SW 1271 (cell line): ENCODE data around the gene OTX1.
A peak's percentile ranks its signal among the peaks of the same experiment; 100 is the strongest.
"Not testable (repeated sequence)": the region's sequence is repeated elsewhere in the genome, so short reads cannot be mapped to it uniquely, and the experiment has no call there.

Source experiments
- DNase-seq, 2 experiments: peaks; one replicate each; lab custom pipeline; 2025; lab: John Stamatoyannopoulos, UW

OTX1 gene

DNA sequence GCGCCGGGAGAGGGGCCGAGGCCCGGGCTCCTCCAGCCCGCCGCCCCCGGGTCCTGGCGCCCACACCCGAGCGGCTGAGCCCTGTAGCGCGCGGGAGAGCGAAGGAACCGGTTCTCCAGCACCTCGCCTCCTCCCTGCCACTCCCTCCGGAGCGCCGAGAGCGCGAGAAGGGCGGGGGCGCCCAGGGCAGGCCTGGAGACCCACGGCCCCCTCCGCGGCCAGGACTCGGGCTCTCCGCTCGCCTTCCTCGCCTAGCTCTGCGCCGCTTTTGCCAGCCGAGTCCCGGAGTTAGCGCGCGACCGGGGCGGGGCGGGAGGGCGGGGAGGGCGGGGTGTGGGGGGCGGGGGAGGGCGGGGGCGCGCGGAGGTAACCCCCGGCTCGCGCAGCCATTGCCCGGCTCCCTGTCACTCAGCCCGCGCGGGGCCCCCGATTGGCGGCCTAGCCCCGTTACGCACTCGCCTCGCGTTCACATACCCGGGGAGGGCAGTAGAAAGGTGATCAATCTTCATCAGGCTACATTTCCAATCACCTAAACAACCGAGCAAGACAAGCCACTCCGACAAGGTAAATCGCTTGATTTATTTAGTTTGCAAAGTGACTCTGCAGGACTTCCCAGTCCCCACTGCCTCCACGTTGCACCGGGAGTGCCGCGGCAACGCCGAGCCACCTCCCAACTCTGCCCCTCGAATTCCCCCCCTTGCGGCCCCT lies at the start of gene OTX1:
Gene OTX1 (plus strand): TSS at position 497 of the 708 bp plus-strand sequence. CDS start 2,161 bp downstream, outside the sequence.
- peak; percentile 62 to 77 for DNase-seq

DNA sequence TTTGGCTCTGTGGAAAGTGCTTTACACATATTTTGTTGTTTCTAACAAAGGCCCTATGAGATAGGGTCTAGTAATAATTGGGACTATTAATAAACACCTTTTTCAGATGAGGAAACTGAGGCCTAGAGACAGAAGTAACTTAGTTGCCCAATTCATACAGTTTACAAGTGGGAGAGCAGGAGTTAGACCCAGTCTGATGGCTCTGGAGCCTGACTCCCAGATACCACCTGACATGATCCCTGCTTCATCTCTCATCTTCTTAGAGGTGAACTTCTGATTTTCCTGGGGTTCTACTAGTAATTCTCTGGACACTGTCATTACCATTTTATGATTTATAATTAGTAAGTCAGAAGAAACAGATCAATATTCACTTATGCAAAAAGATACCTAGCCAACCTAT lies 49.1 kb upstream of the OTX1 start:
- no peak for DNase-seq

DNA sequence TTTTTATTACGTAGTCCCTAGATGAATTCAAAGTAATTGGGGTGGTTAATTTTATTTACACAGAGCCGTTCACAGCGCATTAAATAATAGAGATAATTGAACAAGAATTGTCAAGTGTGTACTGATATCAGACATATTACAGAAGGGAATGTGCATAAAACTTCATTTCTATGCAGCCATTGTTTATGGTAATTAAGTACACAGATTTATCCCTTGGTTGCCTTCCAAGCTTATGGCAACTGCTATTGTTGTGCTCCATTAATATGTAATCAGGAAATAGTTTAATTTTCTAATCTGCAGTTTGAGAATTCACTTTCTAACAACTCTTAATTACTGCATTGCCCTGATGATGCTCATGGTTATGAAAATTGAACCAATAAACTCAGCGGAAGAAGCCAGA lies 47.3 kb upstream of the OTX1 start:
- DNase-seq: no peak

DNA sequence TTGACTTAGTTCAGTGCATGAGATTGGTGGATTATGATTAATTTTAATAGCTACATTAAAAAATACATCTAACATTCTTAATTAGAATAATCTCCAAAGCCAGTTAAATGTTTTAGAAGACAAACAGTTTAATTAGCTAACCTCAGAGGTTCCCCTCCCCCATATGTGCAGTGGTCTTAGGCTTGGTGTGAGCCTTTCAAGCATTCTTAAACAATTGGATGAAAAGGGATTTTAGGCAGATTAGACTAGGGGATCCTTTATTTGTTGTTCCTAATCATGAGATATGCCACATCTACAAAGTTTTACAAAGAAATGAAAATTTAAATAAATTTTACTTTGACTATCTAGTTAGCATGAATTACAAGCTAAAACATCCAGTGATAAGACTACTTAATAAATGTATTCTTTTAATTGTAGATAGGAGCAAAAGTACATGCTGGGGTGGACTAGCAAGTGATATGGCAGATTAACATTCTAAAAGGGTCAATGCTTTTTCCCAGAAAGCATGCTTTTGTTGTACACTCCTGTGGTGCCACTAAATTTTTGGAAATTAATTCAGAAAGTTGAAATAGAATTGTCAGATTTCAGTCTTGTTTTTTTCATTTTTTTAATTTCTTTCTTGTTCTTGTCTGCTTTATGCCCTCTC lies 42.7 kb upstream of the OTX1 start:
- no peak for DNase-seq

DNA sequence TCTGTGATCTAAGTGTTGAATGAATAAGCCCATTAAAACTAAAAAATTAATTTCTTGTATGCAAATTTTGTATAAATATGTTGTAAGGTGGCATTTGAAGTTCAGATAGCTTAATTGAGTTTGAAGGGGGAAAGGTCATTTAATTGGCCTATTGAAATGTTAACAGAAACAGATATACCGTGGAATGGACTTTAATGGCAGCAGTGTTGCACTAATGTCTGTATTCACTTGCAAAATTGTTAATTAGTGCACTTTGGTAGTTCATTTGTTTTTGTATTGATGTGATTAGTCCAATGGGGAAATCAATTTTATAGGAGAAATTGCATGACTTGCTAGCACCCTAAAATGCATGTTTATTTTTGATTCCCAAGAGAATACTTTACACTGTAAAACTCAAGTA lies 41.8 kb upstream of the OTX1 start:
- no peak for DNase-seq

DNA sequence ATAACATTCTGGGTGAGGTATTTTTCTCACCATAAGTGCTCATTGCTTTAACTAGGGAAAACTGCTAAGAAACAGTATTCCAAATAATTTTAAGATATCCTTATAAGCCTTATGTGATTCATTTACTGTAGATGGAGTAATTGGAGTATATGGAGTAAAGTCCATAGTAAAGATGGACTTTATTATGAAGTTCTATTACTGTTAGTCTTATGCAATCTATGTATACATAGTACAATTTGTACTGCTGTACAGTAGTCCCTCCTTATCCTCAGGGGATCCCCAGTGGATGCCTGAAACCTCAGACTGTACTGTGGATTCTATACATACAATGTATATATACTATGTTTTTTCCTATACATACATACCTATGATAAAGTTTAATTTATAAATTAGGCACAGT lies 41.1 kb upstream of the OTX1 start:
- DNase-seq: no peak

DNA sequence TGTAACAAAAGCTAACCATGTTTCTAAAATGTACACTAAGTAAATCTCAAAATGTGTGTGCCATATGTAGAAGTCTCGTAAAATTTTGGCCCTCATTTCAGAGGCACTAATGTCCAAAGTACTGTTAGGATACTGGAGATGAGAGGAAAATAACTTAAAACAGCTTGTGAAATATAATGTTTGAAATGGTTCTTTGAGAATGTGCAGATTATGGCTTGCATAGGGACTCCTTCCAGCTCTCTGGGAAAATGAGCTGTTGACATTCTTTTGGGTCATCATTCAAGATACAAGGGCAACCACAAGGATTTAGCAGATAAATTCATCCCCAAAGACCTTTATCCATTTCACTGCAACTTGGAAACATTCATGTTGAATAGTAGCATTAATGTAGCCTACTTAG lies 38.1 kb upstream of the OTX1 start:
- no peak for DNase-seq

DNA sequence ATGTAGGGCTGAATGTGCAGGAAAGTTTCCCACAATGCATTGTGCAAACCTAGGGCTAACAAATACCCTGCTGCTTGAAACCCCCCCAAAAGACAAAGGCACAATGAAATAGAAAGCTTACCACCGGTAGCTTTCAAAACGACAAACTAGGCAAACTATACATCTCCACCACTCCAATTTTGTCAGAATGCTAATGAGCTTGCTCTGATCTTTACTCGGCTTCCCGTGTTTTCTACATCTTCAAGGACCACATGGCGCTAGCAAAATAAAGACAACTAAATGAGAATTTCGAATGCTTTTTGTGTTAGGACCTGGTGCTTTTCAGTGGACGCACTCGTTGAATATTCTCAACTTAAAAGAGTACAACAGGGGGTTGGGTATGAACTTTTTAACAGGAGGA lies 37.2 kb upstream of the OTX1 start:
- DNase-seq: no peak

DNA sequence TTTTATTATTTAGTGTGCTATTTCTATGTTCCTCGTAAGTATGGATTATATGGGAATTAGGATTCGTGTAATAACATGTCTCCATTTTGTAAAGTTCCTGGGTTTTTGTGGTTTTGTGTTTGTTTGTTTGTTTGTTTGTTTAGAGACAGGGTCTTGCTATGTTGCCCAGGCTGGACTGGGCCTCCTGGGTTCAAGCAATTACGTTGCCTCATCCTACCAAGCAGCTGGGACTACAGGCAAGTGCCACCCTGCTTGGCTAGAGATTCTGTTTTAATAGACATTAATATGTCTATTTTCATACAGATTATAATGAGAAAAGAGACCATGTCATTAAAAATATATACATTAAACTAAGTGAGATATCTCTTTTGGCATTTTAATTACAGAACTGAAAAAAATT lies 35.2 kb upstream of the OTX1 start:
- DNase-seq: no peak

DNA sequence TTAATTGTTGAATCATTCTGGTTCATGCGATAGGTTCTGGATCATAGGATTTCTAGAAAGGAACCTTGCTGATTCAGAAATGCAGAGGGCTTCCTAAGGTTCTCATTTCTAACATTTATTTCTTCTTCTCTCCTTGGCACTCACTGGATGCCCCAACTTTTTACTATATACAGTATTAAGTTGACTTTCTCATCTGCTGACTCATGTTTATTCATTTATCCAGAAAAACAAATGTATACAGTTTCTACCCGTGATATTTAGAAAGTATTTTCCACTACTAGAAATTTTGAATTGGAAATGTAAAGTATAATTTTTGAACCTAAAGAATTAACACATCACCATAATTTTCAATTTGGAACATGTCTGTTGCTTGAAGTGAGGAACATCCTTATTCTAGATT lies 32.2 kb upstream of the OTX1 start:
- no peak for DNase-seq

DNA sequence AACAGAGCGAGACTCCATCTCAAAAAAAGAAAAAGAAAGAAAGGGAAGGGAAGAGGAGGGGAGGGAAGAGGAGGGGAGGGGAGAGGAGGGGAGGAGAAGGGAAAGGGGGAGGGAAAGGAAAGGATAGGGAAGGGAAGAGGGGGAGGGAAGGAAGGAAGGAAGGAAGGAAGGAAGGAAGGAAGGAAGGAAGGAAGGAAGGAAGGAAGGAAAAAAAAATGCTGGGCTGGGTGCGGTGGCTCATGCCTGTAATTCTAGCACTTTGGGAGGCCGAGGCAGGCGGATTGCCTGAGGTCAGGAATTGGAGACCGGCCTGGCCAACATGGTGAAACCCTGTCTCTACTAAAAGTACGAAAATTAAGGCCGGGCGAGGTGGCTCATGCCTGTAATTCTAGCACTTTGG lies 30.9 kb upstream of the OTX1 start:
- not testable (repeated sequence) for DNase-seq

DNA sequence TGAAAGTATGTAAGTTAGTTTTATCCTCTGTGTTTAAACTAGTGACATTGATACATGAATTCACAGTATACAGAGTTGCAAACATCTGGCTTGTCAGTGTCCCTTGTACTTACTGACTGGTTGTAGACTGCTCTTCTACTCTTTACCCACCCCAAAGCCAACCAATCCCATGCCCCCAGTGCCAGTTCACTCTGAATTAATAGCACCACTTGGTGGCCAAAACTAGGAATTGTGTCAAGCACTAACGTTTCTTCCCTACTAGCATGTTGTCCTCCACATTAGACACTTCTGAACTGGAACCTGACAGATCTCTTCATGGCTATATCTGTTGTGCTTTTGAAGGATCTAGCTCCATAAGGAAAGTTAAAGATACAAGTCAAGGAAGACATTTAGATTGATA lies 27.2 kb upstream of the OTX1 start:
- DNase-seq: peak; percentile 38 to 57

DNA sequence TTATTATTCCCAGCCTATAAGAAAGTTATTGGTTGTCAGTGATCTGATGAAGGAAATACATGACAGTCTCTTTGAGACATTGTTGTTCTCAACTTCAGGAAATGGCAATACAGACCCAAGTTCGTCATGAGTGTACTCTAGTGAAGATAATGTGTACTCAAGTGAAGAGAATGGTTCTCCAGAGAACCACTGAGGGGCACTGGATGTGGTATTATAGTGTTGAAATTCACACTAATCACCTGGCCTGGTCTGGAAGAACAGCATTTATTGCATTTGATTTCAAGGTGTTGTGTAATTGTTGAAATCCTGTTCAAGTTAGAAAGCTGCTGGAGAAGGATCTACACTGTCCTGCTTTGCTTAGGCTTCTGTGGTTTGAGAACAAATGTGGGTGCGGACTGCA lies 23.4 kb upstream of the OTX1 start:
- no peak for DNase-seq

DNA sequence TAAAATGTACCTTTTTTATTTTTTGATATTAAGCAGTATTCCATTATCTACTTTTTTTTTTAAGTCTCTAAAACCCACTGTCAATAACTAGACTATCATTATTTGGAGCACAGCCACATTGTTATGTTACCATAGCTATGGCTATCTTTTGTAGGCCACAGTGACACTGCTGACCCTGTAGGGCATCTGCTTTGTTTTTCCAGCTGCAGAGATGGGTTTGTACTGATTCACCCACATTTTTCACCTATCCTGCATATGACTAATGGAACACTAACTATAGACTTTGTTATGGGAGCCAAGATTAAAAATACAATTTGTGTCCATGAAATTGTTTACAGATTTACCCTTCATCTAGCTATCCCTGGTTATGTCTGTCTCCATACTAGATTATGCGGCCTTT lies 21.6 kb upstream of the OTX1 start:
- peak in 1 of 2 experiments; percentile 6 for DNase-seq

DNA sequence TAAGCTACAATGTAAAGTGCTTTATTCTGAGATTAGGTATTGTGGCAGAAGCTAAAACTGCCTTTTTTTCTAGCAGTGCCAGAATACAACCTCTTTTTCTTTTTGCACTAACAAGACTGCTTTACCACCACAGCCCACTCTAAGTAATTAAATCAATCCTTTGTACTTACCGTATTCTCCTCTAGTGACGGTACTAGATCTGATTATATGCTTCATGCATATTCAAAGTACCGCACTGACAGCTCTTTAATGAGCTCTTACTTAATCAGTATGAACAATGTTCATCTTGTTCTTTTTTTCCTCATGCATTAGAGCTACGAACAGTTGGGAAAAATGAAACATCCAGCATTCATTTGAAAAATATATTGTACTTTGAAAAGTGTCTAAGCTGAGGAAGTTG lies 16.1 kb upstream of the OTX1 start:
- DNase-seq: no peak

DNA sequence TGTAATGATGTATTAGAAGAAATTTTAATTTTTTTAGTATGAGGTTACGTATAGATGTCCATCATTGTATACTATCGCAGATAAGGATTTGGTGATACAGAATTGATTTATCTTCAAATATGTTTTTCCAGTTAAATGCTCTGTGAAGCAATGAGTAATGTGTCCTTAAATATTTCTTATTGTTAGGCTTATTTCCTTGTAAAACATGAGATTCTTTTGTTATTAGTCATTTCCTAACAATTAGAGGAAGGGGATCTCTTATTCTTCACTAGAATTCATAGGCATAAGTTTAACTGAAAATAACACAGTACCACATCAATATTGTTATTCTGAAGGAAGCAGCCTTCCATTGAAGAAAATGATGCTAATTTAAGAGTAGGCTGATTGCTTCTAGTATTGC lies 15.5 kb upstream of the OTX1 start:
- no peak for DNase-seq

DNA sequence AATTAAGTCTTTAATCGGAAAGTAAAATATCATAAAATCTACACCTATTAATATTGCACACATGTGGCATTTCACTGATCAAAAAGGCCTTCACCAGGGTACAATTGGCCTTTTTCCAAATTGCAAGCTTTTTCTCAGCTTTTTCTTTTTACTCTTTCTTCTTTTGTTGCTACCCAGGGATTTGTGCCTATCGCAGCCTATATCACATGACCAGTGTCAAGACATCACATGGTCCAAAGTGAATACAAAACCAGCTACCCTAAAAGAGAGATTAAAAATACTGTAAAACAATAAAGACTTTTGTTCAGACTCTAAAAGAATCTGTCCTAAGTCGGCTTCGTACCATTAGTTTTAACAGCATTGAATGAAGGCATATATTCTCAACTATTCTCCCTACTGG lies 15.0 kb upstream of the OTX1 start:
- DNase-seq: no peak

DNA sequence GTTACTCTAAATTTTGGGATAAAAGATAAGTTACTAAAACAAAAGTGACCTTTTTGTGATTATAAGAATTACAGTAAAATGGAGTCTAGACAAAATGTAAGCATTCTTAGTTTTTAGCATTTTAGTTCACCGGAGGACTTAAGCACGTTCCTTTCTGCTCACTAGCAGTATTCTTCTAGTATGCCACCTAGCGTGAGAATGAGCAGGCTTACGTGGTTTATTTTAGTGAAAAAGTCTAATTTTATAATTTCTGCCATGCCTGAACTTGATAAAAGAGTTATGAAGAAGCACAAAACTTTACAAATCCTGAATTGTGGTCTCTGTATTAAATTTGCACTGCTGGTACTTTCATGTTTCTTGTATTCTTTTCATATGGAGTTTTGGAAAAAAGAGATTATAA lies 12.6 kb upstream of the OTX1 start:
- DNase-seq: no peak

DNA sequence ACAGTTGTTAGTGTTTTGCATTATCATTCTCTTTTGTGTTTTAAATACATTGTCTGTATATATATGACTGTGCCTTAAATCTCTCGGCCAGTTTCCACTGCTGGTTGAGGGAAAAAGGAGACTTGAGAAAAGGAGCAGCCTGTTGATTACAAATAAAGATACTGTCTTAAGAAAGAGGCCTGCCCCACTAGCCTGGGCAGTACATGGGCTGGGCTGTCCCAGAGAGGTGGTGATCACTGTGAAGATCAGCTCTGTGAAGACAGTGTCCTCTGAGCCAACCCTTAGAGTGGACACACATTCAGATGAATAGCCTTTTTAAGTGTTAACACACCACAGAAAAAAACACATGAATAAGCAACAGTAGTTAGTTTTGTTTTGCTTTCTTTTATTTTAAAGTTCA lies 10.0 kb upstream of the OTX1 start:
- DNase-seq: no peak

DNA sequence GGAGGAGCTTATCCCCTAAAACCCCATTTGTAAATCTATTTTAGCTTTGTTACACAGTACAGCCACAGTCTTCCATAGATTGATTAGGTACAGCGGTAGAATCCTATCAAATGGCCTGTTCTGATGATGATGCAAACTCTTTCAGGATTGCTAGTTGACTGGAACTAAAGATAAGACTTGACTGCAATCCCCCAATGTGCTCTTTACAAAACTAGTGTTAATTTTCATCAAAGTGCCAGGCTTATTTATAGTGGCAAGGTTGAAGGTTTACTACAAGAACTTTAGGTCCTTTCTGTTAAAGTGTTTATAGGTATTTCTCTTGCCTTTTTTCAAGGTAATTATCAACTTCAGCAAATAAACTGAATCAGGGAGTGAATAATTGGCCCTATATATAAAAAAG lies 9.0 kb upstream of the OTX1 start:
- DNase-seq: no peak

DNA sequence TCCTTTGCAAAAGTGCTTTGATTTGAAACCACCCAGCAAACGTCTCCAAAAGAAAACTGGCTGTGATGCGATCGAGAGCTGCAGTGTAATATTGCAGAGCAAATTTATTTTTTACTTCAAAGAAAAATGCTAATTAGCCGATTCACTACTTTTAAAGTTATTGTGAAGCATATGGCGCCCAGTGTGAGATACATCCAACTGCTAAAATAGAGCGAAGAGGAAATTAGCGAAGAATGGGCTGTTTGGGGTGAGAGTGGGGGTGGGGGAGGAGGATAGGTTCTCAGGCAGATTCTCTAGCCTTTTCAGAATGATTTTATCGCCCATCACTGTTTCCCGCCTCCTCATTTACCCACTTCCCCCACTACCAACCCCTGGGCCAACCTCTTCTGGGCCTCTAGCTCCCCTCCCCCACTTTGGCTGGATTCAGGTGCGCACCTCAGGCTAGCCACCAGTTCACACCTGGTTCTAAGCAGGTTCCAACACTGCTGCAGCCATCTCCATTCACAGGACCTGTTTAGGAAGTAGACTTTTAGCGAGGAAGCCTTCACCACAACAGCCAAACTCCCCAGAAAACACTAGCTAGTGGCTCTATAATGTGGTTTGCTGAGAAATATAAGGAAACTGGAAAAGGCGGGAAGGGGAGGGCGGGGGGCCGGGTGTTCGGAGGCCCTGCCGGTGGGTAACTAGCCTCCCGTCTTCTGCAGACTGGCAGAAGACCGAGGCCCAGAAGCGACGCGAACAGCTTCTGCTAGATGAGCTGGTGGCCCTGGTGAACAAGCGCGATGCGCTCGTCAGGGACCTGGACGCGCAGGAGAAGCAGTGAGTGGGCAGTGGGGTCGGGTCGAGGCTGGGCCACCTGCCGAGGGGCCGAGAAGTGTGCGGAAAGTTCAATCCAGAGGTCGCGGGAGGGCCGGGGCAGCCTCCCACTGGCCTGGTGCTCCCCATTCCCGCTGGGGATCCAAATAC lies 6.0 kb upstream of the OTX1 start:
- no peak for DNase-seq

DNA sequence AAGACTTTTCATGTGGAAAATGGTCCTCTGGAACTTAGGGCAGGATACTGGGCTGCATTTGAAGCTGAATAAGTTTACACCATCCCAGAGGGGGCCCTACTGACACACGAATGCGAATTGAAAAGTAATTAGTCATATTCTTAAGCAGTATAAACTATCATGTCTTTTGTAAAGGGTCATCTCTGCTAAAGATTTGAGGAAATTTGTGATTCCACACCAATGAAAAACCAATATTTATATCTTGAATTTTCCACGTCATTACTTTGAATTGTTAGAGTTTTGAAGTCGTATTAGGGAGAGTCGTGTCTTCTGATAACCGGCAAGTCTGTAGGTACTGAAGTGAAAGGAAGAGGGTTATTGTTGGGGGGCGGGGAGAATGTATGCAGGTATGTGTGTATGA lies 4.1 kb upstream of the OTX1 start:
- DNase-seq: no peak

DNA sequence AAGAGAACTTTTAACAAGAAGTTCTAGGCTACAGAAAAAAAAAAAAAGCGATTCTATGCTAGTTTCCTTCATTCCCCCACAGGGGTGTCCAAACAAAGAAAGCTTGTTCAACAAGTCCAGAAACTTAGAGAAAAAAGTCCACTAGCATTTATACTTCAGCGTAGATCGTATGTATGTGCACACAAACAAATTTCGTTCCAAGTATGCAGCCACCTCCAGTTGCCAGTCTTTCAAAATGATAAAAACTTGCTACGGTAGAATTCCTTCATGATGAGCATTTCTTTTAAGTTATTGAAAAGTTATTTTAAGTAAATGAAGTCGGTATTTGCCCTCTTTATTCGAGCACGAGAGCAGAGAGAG lies 3.7 kb upstream of the OTX1 start:
- DNase-seq: no peak
